NT2/D1 (cell line): ENCODE measurements around the gene CCL11.

ENCODE experiments used
- SUZ12 ChIP-seq: IDR thresholded peaks from 2 replicates; pipeline ENCODE4 v1.6.1; 2011; ENCODE audit not compliant: insufficient read length, insufficient read depth; ENCODE audit errors: extremely low read depth
- YY1 ChIP-seq: IDR thresholded peaks from 2 replicates; pipeline ENCODE4 v1.6.1; 2011; ENCODE audit not compliant: insufficient read length, insufficient read depth
- ZNF274 ChIP-seq: IDR thresholded peaks from 2 replicates; pipeline ENCODE4 v1.6.1; 2011; ENCODE audit warnings: mild to moderate bottlenecking, low read depth, low read length

GRCh38 chr17:34314279-34314678, 28.7 kb downstream of the CCL11 start:
- TF ChIP-seq YY1 (no peak), ZNF274 (no peak), SUZ12 (no peak)
